ENCODE results near the gene NUDT16L1.
"Not testable (repeated sequence)": the region's sequence is repeated elsewhere in the genome, so short reads cannot be mapped to it uniquely, and the experiment has no call there.

GRCh38 chr16:4738370-4738769 lies 45.0 kb downstream of the NUDT16L1 start:
- not testable (repeated sequence) for TF ChIP-seq CTCF (IDR thresholded peaks at IDR 0.05; ENCODE audit: low read length); EZH2phosphoT487 (IDR thresholded peaks at IDR 0.05; ENCODE audit: low read length); EZH2 (optimal IDR thresholded peaks at IDR 0.05; ENCODE audit: low read depth, low read length)
